Neural progenitor cell (in vitro differentiated cells): ENCODE data around the gene TFPT. TPM values are rescaled to one million over a fixed set of nuclear protein-coding genes. Genes with fewer than 3 reads are reported as not detected.
A peak's percentile ranks its signal among the peaks of the same experiment; 100 is the strongest.

ENCODE experiments used
- DNase-seq: peaks from one replicate; pipeline ENCODE4 v3.0.0-alpha.2; 2016; ENCODE audit warnings: low spot score
- H2AFZ ChIP-seq: fragments of 200-600 bp; sonication (generic); replicated peaks from 2 replicates; pipeline ENCODE4 v1.6.1; 2016; ENCODE audit warnings: antibody characterized with exemption
- H3F3A ChIP-seq: fragments of 200-600 bp; sonication (generic); 2 replicates; pipeline ENCODE4 v1.6.1; 2016; ENCODE audit warnings: antibody characterized with exemption, low read depth
- H3K27ac ChIP-seq: fragments of 200-600 bp; sonication (generic); 2 replicates; pipeline ENCODE4 v1.5.1; 2016; ENCODE audit warnings: mild to moderate bottlenecking
- H3K27me3 ChIP-seq: fragments of 200-600 bp; sonication (generic); 2 replicates; pipeline ENCODE4 v1.6.1; 2016; ENCODE audit warnings: mild to moderate bottlenecking, moderate library complexity
- H3K36me3 ChIP-seq: fragments of 200-600 bp; sonication (generic); 2 replicates; pipeline ENCODE4 v1.5.1; 2016
- H3K4me1 ChIP-seq: fragments of 200-600 bp; sonication (generic); 2 replicates; pipeline ENCODE4 v1.6.1; 2016; ENCODE audit warnings: mixed run types
- H3K4me2 ChIP-seq: fragments of 200-600 bp; sonication (generic); 2 replicates; pipeline ENCODE4 v1.6.1; 2016
- H3K4me3 ChIP-seq: fragments of 200-600 bp; sonication (generic); 2 replicates; pipeline ENCODE4 v1.5.1; 2016
- H3K79me2 ChIP-seq: fragments of 200-600 bp; sonication (generic); 2 replicates; pipeline ENCODE4 v1.6.1; 2016; ENCODE audit warnings: low read depth
- H3K9ac ChIP-seq: fragments of 200-600 bp; sonication (generic); 2 replicates; pipeline ENCODE4 v1.6.1; 2016
- H3K9me3 ChIP-seq: fragments of 200-600 bp; sonication (generic); 2 replicates; pipeline ENCODE4 v1.5.1; 2016; ENCODE audit warnings: low read depth
- H4K20me1 ChIP-seq: fragments of 200-600 bp; sonication (generic); 2 replicates; pipeline ENCODE4 v1.6.1; 2016; ENCODE audit warnings: low read depth
- H3K27ac Mint-ChIP-seq: 3 replicates; pipeline ENCODE4 v1.8.0; 2021; ENCODE audit warnings: mixed read lengths
- H3K27me3 Mint-ChIP-seq: 2 replicates; pipeline ENCODE4 v1.8.0; 2022; ENCODE audit warnings: low read depth, mild to moderate bottlenecking, inconsistent platforms, moderate library complexity, mixed read lengths; ENCODE audit not compliant: insufficient read depth
- H3K36me3 Mint-ChIP-seq: 3 replicates; pipeline ENCODE4 v1.8.0; 2021; ENCODE audit warnings: mixed read lengths
- H3K4me1 Mint-ChIP-seq: 3 replicates; pipeline ENCODE4 v1.8.0; 2021; ENCODE audit warnings: mixed read lengths
- H3K4me3 Mint-ChIP-seq: 3 replicates; pipeline ENCODE4 v1.8.0; 2021; ENCODE audit warnings: mild to moderate bottlenecking, moderate library complexity, mixed read lengths
- H3K9me3 Mint-ChIP-seq: 3 replicates; pipeline ENCODE4 v1.8.0; 2020; ENCODE audit warnings: mixed read lengths
- CTCF ChIP-seq: fragments of 200-600 bp; sonication (generic); IDR thresholded peaks from 2 replicates; pipeline ENCODE4 v1.5.1; 2017; ENCODE audit warnings: antibody characterized with exemption, mild to moderate bottlenecking
- EZH2 ChIP-seq: fragments of 200-600 bp; sonication (generic); IDR thresholded peaks from 2 replicates; pipeline ENCODE4 v1.6.1; 2017; ENCODE audit warnings: antibody characterized with exemption, mild to moderate bottlenecking, moderate library complexity
- EZH2phosphoT487 ChIP-seq: fragments of 200-600 bp; sonication (generic); IDR thresholded peaks from 2 replicates; pipeline ENCODE4 v1.6.1; 2017; ENCODE audit warnings: antibody characterized with exemption
- total RNA-seq: library from RNA; depleted of rRNA; stranded (reverse); fragments of >200 nt; gene quantifications from 2 replicates; pipeline ENCODE4 v1.2.3, GENCODE V29; 2015; ENCODE audit warnings: low replicate concordance

The TFPT gene
- total RNA-seq, 1 donor from 2014 or later, result 9.4 TPM

GRCh38 chr19:54095136-54095858 lies 20.2 kb downstream of the TFPT start:
- H3K9ac ChIP-seq, result no peak overlapping the region
- no peak for DNase-seq

GRCh38 chr19:54094426-54095000 lies 20.9 kb downstream of the TFPT start:
- H3K9ac ChIP-seq, result no peak overlapping the region
- peak overlapping the region; percentile 26 for H3K4me3 Mint-ChIP-seq

More at GRCh38 chr19:54095136-54095858, 20.2 kb downstream of the TFPT start:
- Histone ChIP-seq H3K27ac (no peak overlapping the region), H3K4me2 (peak overlapping the region; percentile 74), H2AFZ (peak overlapping the region; percentile 89), H3K9me3 (no peaks in the 10 kb centered on the region), H3K4me3 (peak overlapping the region; percentile 40), H3K4me1 (no peaks in the 10 kb centered on the region), H3K27me3 (peaks cover 42% of the 10 kb centered on the region), H3K36me3 (no peaks in the 10 kb centered on the region), H3K79me2 (no peaks in the 10 kb centered on the region), H4K20me1 (no peaks in the 10 kb centered on the region), H3F3A (no peaks in the 10 kb centered on the region)
- Mint-ChIP-seq H3K4me1 (peaks cover 6% of the 10 kb centered on the region), H3K27ac (no peak overlapping the region), H3K9me3 (peaks cover 2% of the 10 kb centered on the region), H3K36me3 (no peaks in the 10 kb centered on the region), H3K27me3 (peaks cover 7% of the 10 kb centered on the region), H3K4me3 (no peak overlapping the region)
- no peak for TF ChIP-seq EZH2
- TF ChIP-seq EZH2phosphoT487, result no peak
- no peak for TF ChIP-seq CTCF

GRCh38 chr19:54084410-54084809 lies 31.0 kb downstream of the TFPT start:
- no peaks in the 10 kb centered on the region for H3K27me3 ChIP-seq
- no peaks in the 10 kb centered on the region for H3K9me3 ChIP-seq
- no peak overlapping the region for H3K4me2 ChIP-seq
- no peak overlapping the region for H3K4me3 ChIP-seq
- no peaks in the 10 kb centered on the region for H3K79me2 ChIP-seq
- Mint-ChIP-seq H3K4me1 (no peaks in the 10 kb centered on the region), H3K27ac (no peak overlapping the region), H3K36me3 (no peaks in the 10 kb centered on the region), H3K9me3 (peaks cover 10% of the 10 kb centered on the region), H3K4me3 (no peak overlapping the region), H3K27me3 (peaks cover 4% of the 10 kb centered on the region)
- DNase-seq, result no peak
- H3K27ac ChIP-seq, result no peak overlapping the region
- H4K20me1 ChIP-seq, result no peaks in the 10 kb centered on the region
- H3K36me3 ChIP-seq, result no peaks in the 10 kb centered on the region
- H2AFZ ChIP-seq, result no peak overlapping the region
- TF ChIP-seq EZH2, result no peak
- no peak for TF ChIP-seq CTCF
- no peak for TF ChIP-seq EZH2phosphoT487
- H3K9ac ChIP-seq, result no peak overlapping the region
- peaks cover under 1% of the 10 kb centered on the region for H3F3A ChIP-seq
- peaks cover under 1% of the 10 kb centered on the region for H3K4me1 ChIP-seq

More at GRCh38 chr19:54094426-54095000, 20.9 kb downstream of the TFPT start:
- Histone ChIP-seq H3F3A (peaks cover under 1% of the 10 kb centered on the region), H3K4me3 (no peak overlapping the region), H2AFZ (no peak overlapping the region), H3K27ac (no peak overlapping the region), H3K27me3 (peaks cover 42% of the 10 kb centered on the region), H3K4me2 (no peak overlapping the region), H3K4me1 (peaks cover 2% of the 10 kb centered on the region), H3K79me2 (no peaks in the 10 kb centered on the region), H3K36me3 (no peaks in the 10 kb centered on the region), H4K20me1 (no peaks in the 10 kb centered on the region), H3K9me3 (no peaks in the 10 kb centered on the region)
- DNase-seq, result no peak
- no peaks in the 10 kb centered on the region for H3K36me3 Mint-ChIP-seq
- peaks cover 6% of the 10 kb centered on the region for H3K4me1 Mint-ChIP-seq
- H3K9me3 Mint-ChIP-seq, result peaks cover 2% of the 10 kb centered on the region
- peaks cover 4% of the 10 kb centered on the region for H3K27me3 Mint-ChIP-seq
- no peak overlapping the region for H3K27ac Mint-ChIP-seq
- TF ChIP-seq CTCF, result no peak
- TF ChIP-seq EZH2, result no peak
- no peak for TF ChIP-seq EZH2phosphoT487
